Peyer's patch (tissue), 4 donors: Measurements from ENCODE around the gene CDK3. TPM values are rescaled to one million over a fixed set of nuclear protein-coding genes. Genes with fewer than 3 reads are reported as not detected.

Experiments
- DNase-seq, 3 donors: peaks; one replicate each; pipeline ENCODE4 v3.0.0-alpha.2; 2017 to 2019
- H3K27ac ChIP-seq, 4 donors: fragments of 200-600 bp; sonication (generic); one replicate each; pipeline ENCODE4 v1.5.1; 2016 to 2019
- H3K27me3 ChIP-seq, 2 donors: fragments of 200-600 bp; sonication (generic); one replicate each; pipeline ENCODE4 v1.5.1; 2019
- H3K36me3 ChIP-seq, 3 donors: fragments of 200-600 bp; sonication (generic); one replicate each; pipeline ENCODE4 v1.5.1; 2016 to 2019
- H3K4me1 ChIP-seq, 4 donors: fragments of 200-600 bp; sonication (generic); one replicate each; pipeline ENCODE4 v1.5.1; 2016 to 2019
- H3K4me3 ChIP-seq, 4 donors: fragments of 200-600 bp; sonication (generic); 1 replicate in 3 of 4; 2 replicates in 1 of 4; pipeline ENCODE4 v1.5.1; 2016 to 2019; ENCODE audit warnings: mild to moderate bottlenecking in 1 of 4
- H3K9me3 ChIP-seq, 4 donors: fragments of 200-600 bp; sonication (generic); one replicate each; pipeline ENCODE4 v1.5.1; 2016 to 2019; ENCODE audit warnings: mild to moderate bottlenecking in 1 of 4
- POLR2A ChIP-seq, 2 donors: fragments of 450-650 bp; IDR thresholded peaks; one replicate each; pipeline ENCODE4 v1.5.1; 2017; ENCODE audit warnings: antibody characterized with exemption in 2 of 2, mild to moderate bottlenecking in 2 of 2, moderate library complexity in 2 of 2
- total RNA-seq, 4 donors: library from RNA; depleted of rRNA; stranded (reverse); fragments of >200 nt; gene quantifications; one replicate each; pipeline ENCODE4 v1.1.0, GENCODE V29; 2016
- TF ChIP-seq, protein P1 (sequence below), 6 experiments: fragments of 450-650 bp in 4 of 6; fragments of 200-600 bp in 2 of 6; sonication (generic) in 1 of 6; IDR thresholded peaks; one replicate each; pipeline ENCODE4 v1.5.1; 2017 to 2019; ENCODE audit warnings: antibody characterized with exemption in 6 of 6, mild to moderate bottlenecking in 3 of 6, moderate library complexity in 1 of 6

CDK3 gene
- total RNA-seq, 4 donors from 2014 or later = 11.7 to 38.7 (median 23.5) TPM

GRCh38 chr17:76054112-76054476 is 53.4 kb downstream of the CDK3 start:
- DNase-seq = no peak
- TF ChIP-seq, protein P1, sequence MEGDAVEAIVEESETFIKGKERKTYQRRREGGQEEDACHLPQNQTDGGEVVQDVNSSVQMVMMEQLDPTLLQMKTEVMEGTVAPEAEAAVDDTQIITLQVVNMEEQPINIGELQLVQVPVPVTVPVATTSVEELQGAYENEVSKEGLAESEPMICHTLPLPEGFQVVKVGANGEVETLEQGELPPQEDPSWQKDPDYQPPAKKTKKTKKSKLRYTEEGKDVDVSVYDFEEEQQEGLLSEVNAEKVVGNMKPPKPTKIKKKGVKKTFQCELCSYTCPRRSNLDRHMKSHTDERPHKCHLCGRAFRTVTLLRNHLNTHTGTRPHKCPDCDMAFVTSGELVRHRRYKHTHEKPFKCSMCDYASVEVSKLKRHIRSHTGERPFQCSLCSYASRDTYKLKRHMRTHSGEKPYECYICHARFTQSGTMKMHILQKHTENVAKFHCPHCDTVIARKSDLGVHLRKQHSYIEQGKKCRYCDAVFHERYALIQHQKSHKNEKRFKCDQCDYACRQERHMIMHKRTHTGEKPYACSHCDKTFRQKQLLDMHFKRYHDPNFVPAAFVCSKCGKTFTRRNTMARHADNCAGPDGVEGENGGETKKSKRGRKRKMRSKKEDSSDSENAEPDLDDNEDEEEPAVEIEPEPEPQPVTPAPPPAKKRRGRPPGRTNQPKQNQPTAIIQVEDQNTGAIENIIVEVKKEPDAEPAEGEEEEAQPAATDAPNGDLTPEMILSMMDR (IDR thresholded peaks at IDR 0.05) = no peak
- TF ChIP-seq POLR2A (IDR thresholded peaks at IDR 0.05) = no peak
- Histone ChIP-seq H3K36me3 (peaks cover 0 to 84% (median 6%) of the 10 kb centered on the region in 3 donors), H3K4me3 (no peak overlapping the region), H3K9me3 (no peaks in the 10 kb centered on the region), H3K4me1 (no peaks in the 10 kb centered on the region), H3K27me3 (no peaks in the 10 kb centered on the region), H3K27ac (no peak overlapping the region)

Other genes starting within 250 kb of the CDK3 start
- gene GALK1, start 235.7 kb upstream of the CDK3 start, total RNA-seq = 10 to 100 TPM; 50.1 to 81.9 (median 64.1) TPM
- gene UNK, start 216.0 kb upstream of the CDK3 start, total RNA-seq = 100 to 1,000 TPM in 1 of 4 donors, 10 to 100 TPM in 3; 18.9 to 108 (median 30.6) TPM
- gene UNC13D, start 156.5 kb upstream of the CDK3 start, total RNA-seq = 10 to 100 TPM in 3 of 4 donors, 1 to 10 TPM in 1; 8.4 to 45.4 (median 22.2) TPM
- 10 to 100 TPM; 45.4 to 61.4 (median 53.7) TPM for gene WBP2, start 145.5 kb upstream of the CDK3 start, total RNA-seq
- gene TRIM47, start 122.3 kb upstream of the CDK3 start, total RNA-seq = 10 to 100 TPM; 16.5 to 61.4 (median 45.7) TPM
- gene TRIM65, start 103.9 kb upstream of the CDK3 start, total RNA-seq = 10 to 100 TPM; 14.0 to 22.7 (median 16.9) TPM
- 10 to 100 TPM; 61.1 to 95.7 (median 72.9) TPM for gene MRPL38, start 96.0 kb upstream of the CDK3 start, total RNA-seq
- 10 to 100 TPM in 3 of 4 donors, 1 to 10 TPM in 1; 7.2 to 47.0 (median 25.0) TPM for gene FBF1, start 59.8 kb upstream of the CDK3 start, total RNA-seq
- gene ACOX1, start 21.7 kb upstream of the CDK3 start, total RNA-seq = 100 to 1,000 TPM in 3 of 4 donors, 10 to 100 TPM in 1; 26.4 to 268 (median 193) TPM
- 10 to 100 TPM in 3 of 4 donors, not detected in 1; 15.2 to 95.1 (median 27.9) TPM for gene TEN1, start 21.6 kb upstream of the CDK3 start, total RNA-seq
- gene EVPL, start 26.5 kb downstream of the CDK3 start, total RNA-seq = 10 to 100 TPM; 26.4 to 87.8 (median 55.0) TPM
- gene SRP68, start 71.7 kb downstream of the CDK3 start, total RNA-seq = 10 to 100 TPM; 32.2 to 43.4 (median 32.6) TPM
- gene GALR2, start 73.9 kb downstream of the CDK3 start, total RNA-seq = under 1 TPM in 1 of 4 donors, not detected in 3; 0.95 TPM
- gene ZACN, start 78.3 kb downstream of the CDK3 start, total RNA-seq = not detected
- 100 to 1,000 TPM; 113 to 160 (median 134) TPM for gene EXOC7, start 102.9 kb downstream of the CDK3 start, total RNA-seq
- gene FOXJ1, start 140.4 kb downstream of the CDK3 start, total RNA-seq = not detected
- gene RNF157, start 239.6 kb downstream of the CDK3 start, total RNA-seq = 100 to 1,000 TPM in 2 of 4 donors, 10 to 100 TPM in 2; 73.4 to 115 (median 106) TPM